A549 (cell line): ENCODE data around the gene ZFP92. TPM values are rescaled to one million over a fixed set of nuclear protein-coding genes. Genes with fewer than 3 reads are reported as not detected.

ENCODE experiments used
- ATAC-seq, 2 experiments: fragments of 200-7000 bp in 1 of 2; fragments of >200 bp in 1 of 2; cut with Nextera tagmentation in 1 of 2; cut with Tn5 transposase in 1 of 2; 3 replicates each; pipeline versions ENCODE4 v1.8.0 to v1.9.1; 2018 to 2020; ENCODE audit warnings: mild to moderate bottlenecking in 1 of 2, moderate library complexity in 1 of 2
- CTCF ChIA-PET: fragments of 300-600 bp; sonication (Branson Sonifier 250); formaldehyde crosslinking; extraction: SDS; loops from one replicate; lab custom pipeline; 2021; ENCODE audit warnings: antibody characterized with exemption, inconsistent platforms; lab: Yijun Ruan, JAX
- POLR2A ChIA-PET: fragments of 350-600 bp; formaldehyde crosslinking; extraction: SDS; loops from one replicate; lab custom pipeline; 2021; ENCODE audit warnings: antibody characterized with exemption, inconsistent platforms; lab: Yijun Ruan, JAX
- DNase-seq, 2 experiments: peaks; one replicate each; pipeline versions ENCODE4 v3.0.0 to v3.0.0-alpha.2; 2011 to 2016; ENCODE audit warnings: low read depth in 1 of 2, low spot score in 1 of 2
- FAIRE-seq: peaks from 2 replicates; lab custom pipeline; 2011; peaks lifted over from hg19 to GRCh38; lab: Jason Lieb, UNC
- H3K27ac ChIP-seq, 2 experiments: fragments of >200 bp; sonication (Bioruptor Twin); formaldehyde crosslinking; 3 replicates each; pipeline ENCODE4 v1.5.1; 2016 to 2017
- H3K4me1 ChIP-seq: fragments of >200 bp; sonication (Bioruptor Twin); formaldehyde crosslinking; 3 replicates; pipeline ENCODE4 v1.6.1; 2016
- H3K4me2 ChIP-seq: fragments of >200 bp; sonication (Bioruptor Twin); formaldehyde crosslinking; 3 replicates; pipeline ENCODE4 v1.6.1; 2016
- H3K4me3 ChIP-seq: fragments of >200 bp; sonication (Bioruptor Twin); formaldehyde crosslinking; 3 replicates; pipeline ENCODE4 v1.5.1; 2016
- H3K9me3 ChIP-seq: fragments of >200 bp; sonication (Bioruptor Twin); formaldehyde crosslinking; 3 replicates; pipeline ENCODE4 v1.6.1; 2016
- ATOH8 ChIP-seq: fragments of 250-450 bp; sonication (Bioruptor Pico); IDR thresholded peaks from 2 replicates; pipeline ENCODE4 v1.5.0; 2020; ENCODE audit warnings: low read depth, mild to moderate bottlenecking, moderate library complexity
- CBX8 ChIP-seq: fragments of 200-600 bp; sonication (generic); IDR thresholded peaks from 2 replicates; pipeline ENCODE4 v1.6.1; 2016
- ESRRA ChIP-seq: fragments of 150-350 bp; IDR thresholded peaks from 2 replicates; pipeline ENCODE4 v1.6.1; 2014; ENCODE audit warnings: mild to moderate bottlenecking, low read length, borderline replicate concordance
- FOSB ChIP-seq: fragments of 250-450 bp; sonication (Bioruptor Pico); IDR thresholded peaks from 2 replicates; pipeline ENCODE4 v1.5.0; 2020; ENCODE audit warnings: mild to moderate bottlenecking, moderate library complexity
- HEYL ChIP-seq: fragments of 250-450 bp; sonication (Bioruptor Pico); IDR thresholded peaks from 2 replicates; pipeline ENCODE4 v1.8.0; 2021; ENCODE audit warnings: mild to moderate bottlenecking, moderate library complexity
- HMGXB4 ChIP-seq: fragments of 250-450 bp; sonication (Bioruptor Pico); IDR thresholded peaks from 2 replicates; pipeline ENCODE4 v1.5.0; 2021; ENCODE audit warnings: mild to moderate bottlenecking, moderate library complexity, borderline replicate concordance
- HOXA7 ChIP-seq: fragments of 250-450 bp; sonication (Bioruptor Pico); IDR thresholded peaks from 2 replicates; pipeline ENCODE4 v1.5.0; 2020; ENCODE audit warnings: mild to moderate bottlenecking, moderate library complexity
- HOXB13 ChIP-seq: fragments of 250-450 bp; sonication (Bioruptor Pico); IDR thresholded peaks from 2 replicates; pipeline ENCODE4 v1.5.0; 2020; ENCODE audit warnings: low read depth, mild to moderate bottlenecking, moderate library complexity
- MAZ ChIP-seq: fragments of 150-350 bp; IDR thresholded peaks from 2 replicates; pipeline ENCODE4 v1.6.1; 2014; ENCODE audit warnings: antibody characterized with exemption, low read depth, low read length, borderline replicate concordance
- NPAS2 ChIP-seq: fragments of 250-450 bp; sonication (Bioruptor Pico); IDR thresholded peaks from 2 replicates; pipeline ENCODE4 v1.8.0; 2022; ENCODE audit warnings: mild to moderate bottlenecking, moderate library complexity, borderline replicate concordance
- NR3C1 ChIP-seq: fragments of >200 bp; sonication (Bioruptor Twin); formaldehyde crosslinking; IDR thresholded peaks from 3 replicates; pipeline ENCODE4 v1.6.1; 2017
- PBX3 ChIP-seq: IDR thresholded peaks from 2 replicates; pipeline ENCODE4 v1.6.1; 2012
- PHF8 ChIP-seq: fragments of 200-600 bp; sonication (generic); IDR thresholded peaks from 2 replicates; pipeline ENCODE4 v1.6.1; 2016; ENCODE audit warnings: low read depth, mild to moderate bottlenecking, antibody characterized with exemption, moderate library complexity, borderline replicate concordance
- POLR2AphosphoS2 ChIP-seq: conservative IDR thresholded peaks from 2 replicates; pipeline ENCODE4 v1.6.1; 2012; ENCODE audit warnings: low read length, improper control_type of control experiment, inconsistent platforms
- RAD21 ChIP-seq, 2 experiments: fragments of >200 bp in 1 of 2; sonication (Bioruptor Twin) in 1 of 2; formaldehyde crosslinking in 1 of 2; IDR thresholded peaks in 1 of 2; conservative IDR thresholded peaks in 1 of 2; 2 replicates in 1 of 2; 3 replicates in 1 of 2; pipeline ENCODE4 v1.6.1; 2012 to 2018; ENCODE audit warnings: inconsistent platforms in 1 of 2
- SMC3 ChIP-seq: fragments of >200 bp; sonication (Bioruptor Twin); formaldehyde crosslinking; IDR thresholded peaks from 3 replicates; pipeline ENCODE4 v1.6.1; 2018; ENCODE audit warnings: inconsistent platforms
- TFCP2L1 ChIP-seq: fragments of 250-450 bp; sonication (Bioruptor Pico); IDR thresholded peaks from 2 replicates; pipeline ENCODE4 v1.5.0; 2021; ENCODE audit warnings: mild to moderate bottlenecking
- TP53 ChIP-seq: fragments of 250-450 bp; sonication (Bioruptor Pico); IDR thresholded peaks from 2 replicates; pipeline ENCODE4 v1.5.0; 2021; ENCODE audit warnings: mild to moderate bottlenecking, moderate library complexity
- ZFP36 ChIP-seq: fragments of 450-650 bp; IDR thresholded peaks from 2 replicates; pipeline ENCODE4 v1.6.1; 2014; ENCODE audit warnings: borderline replicate concordance; ENCODE audit not compliant: partially characterized antibody
- WGBS: methylation state at CpG from one replicate; pipeline ENCODE4 v1.1.6; 2017; ENCODE audit errors: missing lambda C conversion rate; 5-methylcytosine and 5-hydroxymethylcytosine counted together
- polyA plus RNA-seq, 4 experiments: library from polyadenylated mRNA; depleted of rRNA in 3 of 4; stranded (reverse); fragments of >200 nt; fragmentation: RNase III in 1 of 4; extraction: RNeasy Plus Mini Kit Qiagen cat#74134 plus additional on column Dnase treatment in 1 of 4; gene quantifications; 2 replicates in 3 of 4; 3 replicates in 1 of 4; pipeline ENCODE4 v1.2.3, GENCODE V29; 2011 to 2017
- TF ChIP-seq, protein P1 (sequence below): fragments of >200 bp; sonication (Bioruptor Twin); formaldehyde crosslinking; IDR thresholded peaks from 3 replicates; pipeline ENCODE4 v1.6.1; 2016

The ZFP92 gene
- polyA plus RNA-seq, 2 of the 4 experiments (the other 2 are of a cell fraction) = 0.47 to 0.70 TPM

DNA sequence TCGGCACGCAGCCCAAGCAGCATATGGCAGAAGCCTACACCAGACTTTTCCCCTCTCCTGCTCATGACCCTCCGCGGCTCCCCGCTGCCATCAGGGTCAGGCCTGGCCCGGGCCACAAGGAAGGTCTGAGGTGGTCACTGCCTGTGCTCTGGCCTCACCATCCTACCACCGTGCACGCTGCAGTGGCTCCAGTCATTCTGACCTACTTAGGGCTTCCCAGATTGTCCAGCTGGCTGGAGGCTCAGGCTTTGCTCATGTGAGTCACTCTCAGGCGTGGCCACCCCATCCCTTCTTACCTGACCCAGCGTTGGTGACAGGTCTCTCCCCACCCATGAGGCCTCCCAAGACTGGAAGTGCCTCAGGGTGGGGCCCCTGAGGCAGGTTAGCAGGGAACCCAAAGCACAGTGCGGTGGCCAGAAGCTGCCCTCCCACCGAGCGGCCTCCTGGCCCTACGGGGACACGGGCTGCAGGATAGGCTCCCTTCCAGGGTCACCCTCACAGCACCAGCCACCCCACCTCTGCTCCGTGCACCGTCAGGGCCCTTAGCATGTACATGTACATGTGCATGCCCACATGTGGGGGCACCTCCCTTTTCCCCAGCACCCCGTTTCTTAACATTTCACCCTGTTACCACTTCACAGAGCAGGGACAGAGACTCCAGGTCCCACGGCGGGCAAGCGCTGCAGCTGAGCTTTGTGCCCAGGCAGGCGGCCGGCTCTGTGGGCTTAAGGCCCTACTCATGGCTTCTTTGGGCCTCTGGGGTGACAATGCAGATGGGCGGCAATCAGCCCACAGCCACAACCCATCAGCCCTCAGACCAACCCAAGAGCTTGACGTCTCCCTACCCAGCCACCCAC is 32.4 kb downstream of the ZFP92 start:
- ATAC-seq (peak; percentile 20 to 24; a peak in 3 of 6 replicates), FAIRE-seq (no peak), DNase-seq (no peak)
- no peaks in the 10 kb centered on the region for H3K9me3 ChIP-seq
- H3K4me3 ChIP-seq = no peak overlapping the region
- no peak for TF ChIP-seq TFCP2L1 (CRISPR knock-in tag)
- no peak overlapping the region for H3K27ac ChIP-seq
- ChIA-PET CTCF (no interaction called here), POLR2A (no interaction called here)
- no peaks in the 10 kb centered on the region for H3K4me1 ChIP-seq
- WGBS = 90% methylated on average over 10 of the region's 25 CpGs
- no peak overlapping the region for H3K4me2 ChIP-seq

DNA sequence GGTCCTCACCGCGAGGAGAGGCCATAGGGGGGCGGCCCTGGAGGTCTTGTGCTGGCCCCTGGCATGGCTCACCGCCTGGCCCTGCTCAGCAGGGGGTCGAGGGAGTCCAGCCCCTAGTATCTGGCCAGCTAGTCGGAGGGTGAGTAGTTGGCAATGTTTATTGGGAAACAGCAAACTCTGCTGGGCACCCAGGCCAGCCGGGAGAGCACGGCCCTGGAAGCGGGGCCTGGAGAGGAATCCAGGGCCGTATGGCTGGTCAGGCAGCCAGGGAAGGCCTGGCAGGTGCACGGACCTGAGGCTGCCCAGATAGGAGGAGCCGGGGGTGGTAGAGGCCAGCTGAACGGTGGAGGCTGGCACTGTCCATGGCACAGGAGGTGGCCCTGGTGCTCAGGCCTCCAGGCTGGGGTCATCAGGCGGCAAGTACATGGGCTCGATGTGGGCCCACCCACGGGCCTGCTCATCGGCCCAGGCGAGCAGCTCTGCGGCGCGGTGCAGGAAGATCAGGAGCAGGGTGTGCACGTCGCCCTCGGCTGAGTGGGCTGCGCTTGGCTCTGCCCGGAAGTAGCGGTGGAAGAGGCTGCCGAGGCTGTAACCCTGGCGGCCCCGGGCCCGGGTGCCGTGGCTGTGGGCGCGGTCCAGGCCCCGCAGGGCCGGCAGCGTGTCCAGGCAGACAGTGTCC is 33.2 kb downstream of the ZFP92 start:
- FAIRE-seq (no peak), DNase-seq (no peak), ATAC-seq (peak in 1 of 2 experiments; percentile 13; a peak in 3 of 6 replicates)
- no peak for TF ChIP-seq HEYL (CRISPR knock-in tag)
- no peak for TF ChIP-seq POLR2AphosphoS2
- no peak for TF ChIP-seq PBX3
- TF ChIP-seq, protein P1, sequence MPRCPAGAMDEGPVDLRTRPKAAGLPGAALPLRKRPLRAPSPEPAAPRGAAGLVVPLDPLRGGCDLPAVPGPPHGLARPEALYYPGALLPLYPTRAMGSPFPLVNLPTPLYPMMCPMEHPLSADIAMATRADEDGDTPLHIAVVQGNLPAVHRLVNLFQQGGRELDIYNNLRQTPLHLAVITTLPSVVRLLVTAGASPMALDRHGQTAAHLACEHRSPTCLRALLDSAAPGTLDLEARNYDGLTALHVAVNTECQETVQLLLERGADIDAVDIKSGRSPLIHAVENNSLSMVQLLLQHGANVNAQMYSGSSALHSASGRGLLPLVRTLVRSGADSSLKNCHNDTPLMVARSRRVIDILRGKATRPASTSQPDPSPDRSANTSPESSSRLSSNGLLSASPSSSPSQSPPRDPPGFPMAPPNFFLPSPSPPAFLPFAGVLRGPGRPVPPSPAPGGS = no peak
- no peak for TF ChIP-seq HMGXB4 (CRISPR knock-in tag)
- no peak for TF ChIP-seq ZFP36
- ChIA-PET POLR2A (no interaction called here), CTCF (interaction anchor here (1.2 kb wide), 1 partner anchor 11 kb away, joined by 3 read pairs; no protein-coding TSS in a partner anchor)
- H3K4me2 ChIP-seq = no peak overlapping the region
- H3K4me1 ChIP-seq = no peaks in the 10 kb centered on the region
- no peaks in the 10 kb centered on the region for H3K9me3 ChIP-seq
- H3K27ac ChIP-seq = no peak overlapping the region
- H3K4me3 ChIP-seq = no peak overlapping the region
- WGBS = 90% methylated on average over 16 of the region's 37 CpGs

GRCh38 chrX:153445106-153445855 is 34.0 kb downstream of the ZFP92 start:
- H3K4me1 ChIP-seq = no peaks in the 10 kb centered on the region
- TF ChIP-seq ATOH8 (no peak), ESRRA (no peak), MAZ (no peak), TFCP2L1 (CRISPR knock-in tag) (no peak), FOSB (no peak), TP53 (CRISPR knock-in tag) (no peak), RAD21 (conservative IDR thresholded peaks at IDR 0.05 in 1 of 2, IDR thresholded peaks at IDR 0.05 in 1 of 2) (no peak), CBX8 (no peak), HOXB13 (CRISPR knock-in tag) (no peak), HOXA7 (CRISPR knock-in tag) (no peak), NPAS2 (CRISPR knock-in tag) (no peak), PHF8 (no peak), SMC3 (no peak), NR3C1 (no peak)
- H3K9me3 ChIP-seq = no peaks in the 10 kb centered on the region
- 94% methylated on average over 23 of the region's 35 CpGs for WGBS
- H3K27ac ChIP-seq = no peak overlapping the region
- POLR2A ChIA-PET = no interaction called here
- H3K4me2 ChIP-seq = no peak overlapping the region
- CTCF ChIA-PET = interaction anchor here (0.6 to 1.2 kb wide), 3 partner anchors 11 to 491 kb away, joined by 3 to 4 read pairs (median 3); no protein-coding TSS in a partner anchor
- ATAC-seq (peak in 1 of 2 experiments; percentile 8; a peak in 2 of 6 replicates), DNase-seq (no peak), FAIRE-seq (no peak)
- H3K4me3 ChIP-seq = no peak overlapping the region
